ENCODE data around the gene DYRK1A. TPM values are rescaled to one million over a fixed set of nuclear protein-coding genes. Genes with fewer than 3 reads are reported as not detected.

DYRK1A gene
- total RNA-seq, 1 experiment from 2014 or later = 49.3 TPM

GRCh38 chr21:37375866-37376574 lies 9.4 kb downstream of the DYRK1A start:
- Histone ChIP-seq H2AFZ (ENCODE audit: low read depth, low read length, poor library complexity, severe bottlenecking) (no peak overlapping the region), H3K9me2 (ENCODE audit: insufficient read depth) (no peaks in the 10 kb centered on the region; the same call in 1 of the 2 replicates), H3K4me3 (replicated peaks in 1 of 2; ENCODE audit: low read depth in 1 of 2, low read length in 2 of 2) (no peak overlapping the region), H3K79me2 (ENCODE audit: insufficient read depth, low read length) (peaks cover 100% of the 10 kb centered on the region), H3K4me1 (ENCODE audit: control insufficient read depth in 1 of 2, insufficient read depth in 2 of 2, low read length in 2 of 2) (peaks cover 22 to 40% of the 10 kb centered on the region in 2 experiments), H4K20me1 (ENCODE audit: insufficient read depth) (peaks cover 30% of the 10 kb centered on the region; the same call in 1 of the 2 replicates), H3K9ac (ENCODE audit: low read length) (no peak overlapping the region), H3K27ac (ENCODE audit: low read depth, low read length) (no peak overlapping the region), H3K27me3 (ENCODE audit: insufficient read depth, low read length) (no peaks in the 10 kb centered on the region), H3K4me2 (ENCODE audit: low read length) (no peak overlapping the region), H3K9me3 (ENCODE audit: control insufficient read depth in 1 of 2, insufficient read depth in 1 of 2, low read depth in 1 of 2, low read length in 2 of 2) (no peaks in the 10 kb centered on the region), H3K36me3 (ENCODE audit: control insufficient read depth in 1 of 2, insufficient read depth in 2 of 2, low read length in 2 of 2) (no peaks in the 10 kb centered on the region)
- TF ChIP-seq CBX3 (IDR thresholded peaks at IDR 0.05; ENCODE audit: low read depth) = no peak
- no peak for TF ChIP-seq EGR1 (IDR thresholded peaks at IDR 0.05; ENCODE audit: low read depth)
- TF ChIP-seq MAX (IDR thresholded peaks at IDR 0.05) = no peak
- TF ChIP-seq REST (IDR thresholded peaks at IDR 0.05; ENCODE audit: low read depth) = no peak
- no TSS peak for BruUV-seq (replicated peaks)
- no peak for ATAC-seq
- ChIA-PET CTCF (interaction anchor here (0.7 kb wide), 1 partner anchor 522 kb away, joined by 3 read pairs; no protein-coding TSS in a partner anchor), RAD21 (ENCODE audit: low non-redundant PET in 1 of 2, low total read pairs in 2 of 2, uncharacterized antibody in 2 of 2, unreplicated experiment in 2 of 2) (no interaction called here), POLR2A (interaction anchor here (1.2 kb wide), 1 partner anchor 10 kb away, joined by 3 read pairs; no protein-coding TSS in a partner anchor)
- intact Hi-C loops (cut with micrococcal nuclease) = no loop called here
- DNase-seq (ENCODE audit: low read depth, low spot score) = no peak
